ENCODE results near the gene DYNLT4. TPM values are rescaled to one million over a fixed set of nuclear protein-coding genes. Genes with fewer than 3 reads are reported as not detected.

The DYNLT4 gene
- total and polyA plus RNA-seq, 2 of the 13 experiments (the other 11 are each of a cell fraction or from before 2014, with no cell fraction given) = 0.77 TPM; not detected in 1

GRCh38 chr1:44807364-44808062 lies 362 bp upstream of the DYNLT4 start (continued):
- TF ChIP-seq KMT2A (CRISPR knock-in tag; IDR thresholded peaks at IDR 0.05) (no peak), ZNF569 (CRISPR knock-in tag; IDR thresholded peaks at IDR 0.05; ENCODE audit: borderline replicate concordance) (no peak), NPAS2 (CRISPR knock-in tag; IDR thresholded peaks at IDR 0.05; ENCODE audit: borderline replicate concordance) (no peak), MYC (CRISPR knock-in tag; IDR thresholded peaks at IDR 0.05; ENCODE audit: borderline replicate concordance) (peak; percentile 95), ZNF839 (CRISPR knock-in tag; IDR thresholded peaks at IDR 0.05; ENCODE audit: borderline replicate concordance) (0 out of 2 replicates have a peak, but pooled peaks have one; percentile 79), ARNTL (CRISPR knock-in tag; IDR thresholded peaks at IDR 0.05) (peak; percentile 84), SRY (CRISPR knock-in tag; IDR thresholded peaks at IDR 0.05) (peak; percentile 35; the same call in 1 of the 2 replicates), ZNF891 (CRISPR knock-in tag; IDR thresholded peaks at IDR 0.05) (0 out of 2 replicates have a peak, but pooled peaks have one; percentile 9), TBX3 (IDR thresholded peaks at IDR 0.05; ENCODE audit: borderline replicate concordance) (no peak; the same call in 1 of the 2 replicates), LBX2 (CRISPR knock-in tag; IDR thresholded peaks at IDR 0.05; ENCODE audit: borderline replicate concordance) (no peak), ZNF841 (CRISPR knock-in tag; IDR thresholded peaks at IDR 0.05; ENCODE audit: borderline replicate concordance) (no peak), ZSCAN9 (CRISPR knock-in tag; IDR thresholded peaks at IDR 0.05; ENCODE audit: borderline replicate concordance) (peak; percentile 91), NCOA5 (CRISPR knock-in tag; IDR thresholded peaks at IDR 0.05) (no peak), ZSCAN20 (CRISPR knock-in tag; IDR thresholded peaks at IDR 0.05; ENCODE audit: borderline replicate concordance) (no peak), TRIM24 (CRISPR knock-in tag; IDR thresholded peaks at IDR 0.05) (no peak), FOSL1 (CRISPR knock-in tag; IDR thresholded peaks at IDR 0.05; ENCODE audit: borderline replicate concordance) (no peak), ZNF546 (CRISPR knock-in tag; conservative IDR thresholded peaks at IDR 0.05) (no peak), RARA (CRISPR knock-in tag; IDR thresholded peaks at IDR 0.05) (peak; percentile 79; the same call in 1 of the 2 replicates)
- TF ChIP-seq, protein P1, sequence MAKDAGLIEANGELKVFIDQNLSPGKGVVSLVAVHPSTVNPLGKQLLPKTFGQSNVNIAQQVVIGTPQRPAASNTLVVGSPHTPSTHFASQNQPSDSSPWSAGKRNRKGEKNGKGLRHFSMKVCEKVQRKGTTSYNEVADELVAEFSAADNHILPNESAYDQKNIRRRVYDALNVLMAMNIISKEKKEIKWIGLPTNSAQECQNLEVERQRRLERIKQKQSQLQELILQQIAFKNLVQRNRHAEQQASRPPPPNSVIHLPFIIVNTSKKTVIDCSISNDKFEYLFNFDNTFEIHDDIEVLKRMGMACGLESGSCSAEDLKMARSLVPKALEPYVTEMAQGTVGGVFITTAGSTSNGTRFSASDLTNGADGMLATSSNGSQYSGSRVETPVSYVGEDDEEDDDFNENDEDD (CRISPR knock-in tag; IDR thresholded peaks at IDR 0.05; ENCODE audit: borderline replicate concordance) = peak; percentile 83; the same call in 1 of the 2 replicates
- TF ChIP-seq, protein P2, sequence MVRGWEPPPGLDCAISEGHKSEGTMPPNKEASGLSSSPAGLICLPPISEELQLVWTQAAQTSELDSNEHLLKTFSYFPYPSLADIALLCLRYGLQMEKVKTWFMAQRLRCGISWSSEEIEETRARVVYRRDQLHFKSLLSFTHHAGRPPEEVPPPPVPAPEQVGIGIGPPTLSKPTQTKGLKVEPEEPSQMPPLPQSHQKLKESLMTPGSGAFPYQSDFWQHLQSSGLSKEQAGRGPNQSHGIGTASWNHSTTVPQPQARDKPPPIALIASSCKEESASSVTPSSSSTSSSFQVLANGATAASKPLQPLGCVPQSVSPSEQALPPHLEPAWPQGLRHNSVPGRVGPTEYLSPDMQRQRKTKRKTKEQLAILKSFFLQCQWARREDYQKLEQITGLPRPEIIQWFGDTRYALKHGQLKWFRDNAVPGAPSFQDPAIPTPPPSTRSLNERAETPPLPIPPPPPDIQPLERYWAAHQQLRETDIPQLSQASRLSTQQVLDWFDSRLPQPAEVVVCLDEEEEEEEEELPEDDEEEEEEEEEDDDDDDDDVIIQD (CRISPR knock-in tag; IDR thresholded peaks at IDR 0.05; ENCODE audit: low read depth) = peak; percentile 6
- TF ChIP-seq, protein P3, sequence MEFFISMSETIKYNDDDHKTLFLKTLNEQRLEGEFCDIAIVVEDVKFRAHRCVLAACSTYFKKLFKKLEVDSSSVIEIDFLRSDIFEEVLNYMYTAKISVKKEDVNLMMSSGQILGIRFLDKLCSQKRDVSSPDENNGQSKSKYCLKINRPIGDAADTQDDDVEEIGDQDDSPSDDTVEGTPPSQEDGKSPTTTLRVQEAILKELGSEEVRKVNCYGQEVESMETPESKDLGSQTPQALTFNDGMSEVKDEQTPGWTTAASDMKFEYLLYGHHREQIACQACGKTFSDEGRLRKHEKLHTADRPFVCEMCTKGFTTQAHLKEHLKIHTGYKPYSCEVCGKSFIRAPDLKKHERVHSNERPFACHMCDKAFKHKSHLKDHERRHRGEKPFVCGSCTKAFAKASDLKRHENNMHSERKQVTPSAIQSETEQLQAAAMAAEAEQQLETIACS (CRISPR knock-in tag; IDR thresholded peaks at IDR 0.05) = no peak
- TF ChIP-seq, protein P4, sequence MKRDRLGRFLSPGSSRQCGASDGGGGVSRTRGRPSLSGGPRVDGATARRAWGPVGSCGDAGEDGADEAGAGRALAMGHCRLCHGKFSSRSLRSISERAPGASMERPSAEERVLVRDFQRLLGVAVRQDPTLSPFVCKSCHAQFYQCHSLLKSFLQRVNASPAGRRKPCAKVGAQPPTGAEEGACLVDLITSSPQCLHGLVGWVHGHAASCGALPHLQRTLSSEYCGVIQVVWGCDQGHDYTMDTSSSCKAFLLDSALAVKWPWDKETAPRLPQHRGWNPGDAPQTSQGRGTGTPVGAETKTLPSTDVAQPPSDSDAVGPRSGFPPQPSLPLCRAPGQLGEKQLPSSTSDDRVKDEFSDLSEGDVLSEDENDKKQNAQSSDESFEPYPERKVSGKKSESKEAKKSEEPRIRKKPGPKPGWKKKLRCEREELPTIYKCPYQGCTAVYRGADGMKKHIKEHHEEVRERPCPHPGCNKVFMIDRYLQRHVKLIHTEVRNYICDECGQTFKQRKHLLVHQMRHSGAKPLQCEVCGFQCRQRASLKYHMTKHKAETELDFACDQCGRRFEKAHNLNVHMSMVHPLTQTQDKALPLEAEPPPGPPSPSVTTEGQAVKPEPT (CRISPR knock-in tag; IDR thresholded peaks at IDR 0.05; ENCODE audit: low read depth) = no peak
- TF ChIP-seq, protein P5, sequence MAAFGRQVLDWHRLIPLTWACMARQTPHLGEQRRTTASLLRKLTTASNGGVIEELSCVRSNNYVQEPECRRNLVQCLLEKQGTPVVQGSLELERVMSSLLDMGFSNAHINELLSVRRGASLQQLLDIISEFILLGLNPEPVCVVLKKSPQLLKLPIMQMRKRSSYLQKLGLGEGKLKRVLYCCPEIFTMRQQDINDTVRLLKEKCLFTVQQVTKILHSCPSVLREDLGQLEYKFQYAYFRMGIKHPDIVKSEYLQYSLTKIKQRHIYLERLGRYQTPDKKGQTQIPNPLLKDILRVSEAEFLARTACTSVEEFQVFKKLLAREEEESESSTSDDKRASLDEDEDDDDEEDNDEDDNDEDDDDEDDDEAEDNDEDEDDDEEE (CRISPR knock-in tag; IDR thresholded peaks at IDR 0.05) = peak; percentile 29; the same call in 1 of the 2 replicates
